GM12878 (cell line): Measurements from ENCODE around the gene MED22. TPM values are rescaled to one million over a fixed set of nuclear protein-coding genes. Genes with fewer than 3 reads are reported as not detected.

ENCODE experiments used
- ATAC-seq: fragments of 200-7000 bp; cut with Tn5 transposase; 3 replicates; pipeline ENCODE4 v1.9.1; 2020; ENCODE audit warnings: mild to moderate bottlenecking, moderate library complexity
- BruUV-seq: library from RNA; stranded (reverse); fragments of 400-500 nt; replicated peaks from 2 replicates; lab custom pipeline; 2021; lab: Mats Ljungman, UMichigan
- CTCF ChIA-PET: fragments of 300-600 bp; sonication (Branson Sonifier 250); formaldehyde crosslinking; extraction: SDS; loops from one replicate; lab custom pipeline; 2021; ENCODE audit warnings: inconsistent platforms; lab: Yijun Ruan, JAX
- POLR2A ChIA-PET: fragments of 350-600 bp; formaldehyde crosslinking; extraction: SDS; loops from one replicate; lab custom pipeline; 2021; ENCODE audit warnings: inconsistent platforms; lab: Charles Lee
- RAD21 ChIA-PET: fragments of 300-600 bp; sonication (Branson Sonifier 250); formaldehyde crosslinking; loops from one replicate; lab custom pipeline; 2023; ENCODE audit warnings: antibody characterized with exemption; ENCODE audit not compliant: unreplicated experiment; lab: Charles Lee
- SMC1A ChIA-PET: fragments of 300-600 bp; sonication (Branson Sonifier 250); formaldehyde crosslinking; loops from one replicate; lab custom pipeline; 2023; ENCODE audit not compliant: unreplicated experiment, uncharacterized antibody; lab: Charles Lee
- DNase-seq: peaks from one replicate; pipeline ENCODE4 v3.0.0-alpha.2; 2011; ENCODE audit warnings: low read depth, low spot score
- FAIRE-seq: peaks from 3 replicates; lab custom pipeline; 2011; peaks lifted over from hg19 to GRCh38; lab: Jason Lieb, UNC
- H2AFZ ChIP-seq: 2 replicates; pipeline ENCODE4 v1.6.0; 2011; ENCODE audit warnings: low read depth, low read length, control low read depth; ENCODE audit not compliant: control insufficient read depth
- H3K27ac ChIP-seq: 2 replicates; pipeline ENCODE4 v1.5.1; 2011; ENCODE audit warnings: control low read depth; ENCODE audit not compliant: control insufficient read depth, insufficient read depth
- H3K27me3 ChIP-seq, 2 experiments: replicated peaks in 1 of 2; 2 replicates each; pipeline versions ENCODE4 v1.6.0 to v1.6.1; 2011; ENCODE audit warnings: low read length in 1 of 2; ENCODE audit not compliant: control insufficient read depth in 2 of 2, insufficient read depth in 2 of 2
- H3K36me3 ChIP-seq, 2 experiments: 2 replicates each; pipeline ENCODE4 v1.5.1; 2011; ENCODE audit warnings: low read length in 1 of 2; ENCODE audit not compliant: control insufficient read depth in 2 of 2, insufficient read depth in 2 of 2
- H3K4me1 ChIP-seq: 2 replicates; pipeline ENCODE4 v1.6.1; 2011; ENCODE audit warnings: mild to moderate bottlenecking, low read length, moderate library complexity, mixed read lengths; ENCODE audit not compliant: control insufficient read depth, insufficient read depth
- H3K4me2 ChIP-seq: 2 replicates; pipeline ENCODE4 v1.6.0; 2011; ENCODE audit warnings: control low read depth; ENCODE audit not compliant: control insufficient read depth, insufficient read depth
- H3K4me3 ChIP-seq: fragments of 200-600 bp; sonication (generic); 2 replicates; pipeline ENCODE4 v1.5.1; 2016
- H3K79me2 ChIP-seq: 2 replicates; pipeline ENCODE4 v1.6.0; 2011; ENCODE audit warnings: low read length; ENCODE audit not compliant: control insufficient read depth, insufficient read depth
- H3K9ac ChIP-seq: 2 replicates; pipeline ENCODE4 v1.8.0; 2011; ENCODE audit warnings: low read length, control low read depth, mixed read lengths; ENCODE audit not compliant: control insufficient read depth, insufficient read depth
- H3K9me3 ChIP-seq: replicated peaks from 3 replicates; pipeline ENCODE4 v1.5.1; 2011; ENCODE audit warnings: mild to moderate bottlenecking, low read length; ENCODE audit not compliant: control insufficient read depth, insufficient read depth
- H4K20me1 ChIP-seq: 2 replicates; pipeline ENCODE4 v1.6.0; 2011; ENCODE audit not compliant: control insufficient read depth, insufficient read depth
- ATF2 ChIP-seq: IDR thresholded peaks from 2 replicates; pipeline ENCODE4 v1.6.1; 2012; ENCODE audit warnings: low read length, inconsistent platforms
- ETV6 ChIP-seq, 2 experiments: fragments of 450-650 bp in 1 of 2; IDR thresholded peaks in 1 of 2; conservative IDR thresholded peaks in 1 of 2; 2 replicates each; pipeline ENCODE4 v1.6.1; 2014; ENCODE audit warnings: antibody characterized with exemption in 1 of 2, borderline replicate concordance in 1 of 2, low read depth in 1 of 2, mild to moderate bottlenecking in 1 of 2, moderate library complexity in 1 of 2
- EZH2 ChIP-seq: IDR thresholded peaks from 2 replicates; pipeline ENCODE4 v1.6.1; 2012; ENCODE audit warnings: low read depth, mild to moderate bottlenecking, control low read depth, inconsistent platforms, low read length, borderline replicate concordance; ENCODE audit not compliant: control insufficient read depth
- GATAD2B ChIP-seq: fragments of 450-650 bp; conservative IDR thresholded peaks from 2 replicates; pipeline ENCODE4 v1.6.1; 2017; ENCODE audit warnings: low read depth, mild to moderate bottlenecking, moderate library complexity
- HCFC1 ChIP-seq: fragments of 150-350 bp; IDR thresholded peaks from 2 replicates; pipeline ENCODE4 v1.6.1; 2014; ENCODE audit warnings: low read length
- HDGF ChIP-seq: fragments of 450-650 bp; IDR thresholded peaks from 2 replicates; pipeline ENCODE4 v1.6.1; 2016; ENCODE audit warnings: antibody characterized with exemption
- NR2C2 ChIP-seq: IDR thresholded peaks from 2 replicates; pipeline ENCODE4 v1.6.1; 2011; ENCODE audit warnings: borderline replicate concordance, low read depth; ENCODE audit not compliant: control insufficient read depth, insufficient read length
- NR2F1 ChIP-seq: fragments of 450-650 bp; conservative IDR thresholded peaks from 2 replicates; pipeline ENCODE4 v1.6.1; 2017; ENCODE audit warnings: mild to moderate bottlenecking
- POLR2A ChIP-seq: IDR thresholded peaks from 2 replicates; pipeline ENCODE4 v1.6.1; 2011; ENCODE audit warnings: low read depth, mild to moderate bottlenecking, low read length
- POLR2AphosphoS5 ChIP-seq: IDR thresholded peaks from 2 replicates; pipeline ENCODE4 v1.6.1; 2011; ENCODE audit warnings: mild to moderate bottlenecking, low read length, inconsistent platforms
- RAD21 ChIP-seq: IDR thresholded peaks from 2 replicates; pipeline ENCODE4 v1.6.1; 2011; ENCODE audit warnings: mild to moderate bottlenecking, low read depth, low read length, moderate library complexity; ENCODE audit not compliant: insufficient read depth
- RELA ChIP-seq: fragments of 450-650 bp; IDR thresholded peaks from 2 replicates; pipeline ENCODE4 v1.8.0; 2014; ENCODE audit warnings: borderline replicate concordance; ENCODE audit not compliant: partially characterized antibody
- SIN3A ChIP-seq: IDR thresholded peaks from 2 replicates; pipeline ENCODE4 v1.6.1; 2012; ENCODE audit warnings: low read depth, low read length, improper control_type of control experiment
- SREBF1 ChIP-seq: IDR thresholded peaks from 2 replicates; pipeline ENCODE4 v1.6.1; 2012; ENCODE audit warnings: mild to moderate bottlenecking, low read length
- SUPT20H ChIP-seq: IDR thresholded peaks from 2 replicates; pipeline ENCODE4 v1.6.1; 2011; ENCODE audit warnings: low read depth, mild to moderate bottlenecking, low read length, moderate library complexity, borderline replicate concordance; ENCODE audit not compliant: control insufficient read depth
- TARDBP ChIP-seq: IDR thresholded peaks from 2 replicates; pipeline ENCODE4 v1.6.1; 2016; ENCODE audit warnings: borderline replicate concordance
- YBX1 ChIP-seq: fragments of 450-650 bp; IDR thresholded peaks from 2 replicates; pipeline ENCODE4 v1.6.1; 2016; ENCODE audit warnings: antibody characterized with exemption
- ZSCAN29 ChIP-seq: fragments of 450-650 bp; IDR thresholded peaks from 2 replicates; pipeline ENCODE4 v1.6.1; 2017; ENCODE audit warnings: mild to moderate bottlenecking, moderate library complexity
- whole genome bisulfite sequencing: methylation state at CpG from one replicate; pipeline ENCODE4 v1.1.6; 2016; ENCODE audit warnings: low lambda C conversion rate; ENCODE audit not compliant: insufficient replicate concordance, insufficient coverage; ENCODE audit errors: missing lambda C conversion rate; 5-methylcytosine and 5-hydroxymethylcytosine counted together
- in situ Hi-C: fragments of 300-500 bp; cut with MboI; formaldehyde crosslinking; loops from 9 replicates; pipeline ENCODE4 v1.14.3; 2018; ENCODE audit warnings: mixed read lengths
- intact Hi-C: fragments of 100-400 bp; cut with micrococcal nuclease; formaldehyde crosslinking; loops from one replicate; pipeline ENCODE4 v1.14.2; 2022; ENCODE audit not compliant: unreplicated experiment
- polyA plus RNA-seq, 11 experiments: library from polyadenylated mRNA; depleted of rRNA in 4 of 11; unstranded in 6 of 11; stranded (reverse) in 5 of 11; fragments of >200 nt; fragmentation: Nextera tagmentation in 4 of 11; fragmentation: Illumina TruSeq in 1 of 11; extraction: Ambion mirVana in 4 of 11; extraction: Trizol in 1 of 11; gene quantifications; 1 replicate in 1 of 11; 2 replicates in 10 of 11; pipeline versions ENCODE4 v1.2.1 to v1.2.3, GENCODE V29; 2011 to 2016; ENCODE audit warnings: inconsistent platforms in 2 of 11, missing spikeins in 2 of 11, low read depth in 1 of 11
- total RNA-seq, 4 experiments: library from RNA; depleted of rRNA in 3 of 4; stranded (reverse); fragments of >200 nt in 3 of 4; fragmentation: Illumina TruSeq in 1 of 4; extraction: Trizol in 1 of 4; gene quantifications; 2 replicates each; pipeline versions ENCODE4 v1.2.1 to v1.2.3, GENCODE V29; 2013 to 2021
- TF ChIP-seq, protein P1 (sequence below): fragments of 450-650 bp; IDR thresholded peaks from 2 replicates; pipeline ENCODE4 v1.6.1; 2018; ENCODE audit warnings: borderline replicate concordance, mild to moderate bottlenecking; ENCODE audit not compliant: partially characterized antibody

MED22 gene
- total and polyA plus RNA-seq, 10 of the 15 experiments (the other 5 are each of a cell fraction or from before 2014, with no cell fraction given), result 1.4 to 42.1 (median 24.6) TPM

DNA sequence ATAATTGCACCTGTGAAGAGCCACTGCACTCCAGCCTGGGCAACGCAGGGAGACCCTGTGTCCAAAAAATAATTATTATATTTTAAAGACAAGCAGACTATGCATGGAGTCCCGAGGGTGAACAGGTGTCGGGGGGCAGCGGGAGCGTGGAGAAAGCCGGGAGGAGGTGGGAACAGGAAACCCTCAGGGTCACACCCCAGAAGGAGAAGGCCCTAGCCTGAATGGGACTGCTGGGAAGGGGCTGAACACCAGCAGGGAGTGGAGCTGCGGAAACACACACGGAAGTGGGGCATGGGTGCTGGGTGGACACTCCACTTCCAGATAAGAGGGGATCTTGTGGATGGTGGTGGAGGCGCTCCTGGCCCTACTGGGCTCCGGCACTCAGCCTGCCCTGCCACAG, 24.7 kb downstream of the MED22 start (continued):
- TF ChIP-seq ZSCAN29, result no peak
- no peak for TF ChIP-seq POLR2A
- TF ChIP-seq, protein P1, sequence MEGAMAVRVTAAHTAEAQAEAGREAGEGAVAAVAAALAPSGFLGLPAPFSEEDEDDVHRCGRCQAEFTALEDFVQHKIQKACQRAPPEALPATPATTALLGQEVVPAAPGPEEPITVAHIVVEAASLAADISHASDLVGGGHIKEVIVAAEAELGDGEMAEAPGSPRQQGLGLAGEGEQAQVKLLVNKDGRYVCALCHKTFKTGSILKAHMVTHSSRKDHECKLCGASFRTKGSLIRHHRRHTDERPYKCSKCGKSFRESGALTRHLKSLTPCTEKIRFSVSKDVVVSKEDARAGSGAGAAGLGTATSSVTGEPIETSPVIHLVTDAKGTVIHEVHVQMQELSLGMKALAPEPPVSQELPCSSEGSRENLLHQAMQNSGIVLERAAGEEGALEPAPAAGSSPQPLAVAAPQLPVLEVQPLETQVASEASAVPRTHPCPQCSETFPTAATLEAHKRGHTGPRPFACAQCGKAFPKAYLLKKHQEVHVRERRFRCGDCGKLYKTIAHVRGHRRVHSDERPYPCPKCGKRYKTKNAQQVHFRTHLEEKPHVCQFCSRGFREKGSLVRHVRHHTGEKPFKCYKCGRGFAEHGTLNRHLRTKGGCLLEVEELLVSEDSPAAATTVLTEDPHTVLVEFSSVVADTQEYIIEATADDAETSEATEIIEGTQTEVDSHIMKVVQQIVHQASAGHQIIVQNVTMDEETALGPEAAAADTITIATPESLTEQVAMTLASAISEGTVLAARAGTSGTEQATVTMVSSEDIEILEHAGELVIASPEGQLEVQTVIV, result no peak
- TF ChIP-seq SUPT20H, result no peak

DNA sequence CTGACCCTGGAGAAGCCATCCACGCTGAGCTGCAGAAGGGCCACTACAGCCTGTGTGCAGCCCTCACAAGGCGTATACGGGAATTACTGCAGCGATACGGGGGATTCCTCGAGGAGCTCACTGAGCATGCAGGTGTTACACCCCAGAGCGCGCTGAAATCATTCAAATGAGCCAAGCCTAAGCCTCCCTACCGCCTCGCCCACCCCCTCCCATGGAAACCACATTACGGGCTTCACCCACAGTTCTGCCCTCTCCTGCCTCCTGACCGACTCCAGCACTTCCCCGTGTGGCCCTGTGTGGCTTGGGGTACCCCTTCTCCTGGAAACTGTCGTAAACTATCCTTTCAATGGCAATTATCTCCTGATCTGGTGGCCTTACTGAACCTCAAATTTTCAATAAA, 25.2 kb downstream of the MED22 start:
- Histone ChIP-seq H3K4me3 (no peak overlapping the region), H3K4me2 (no peak overlapping the region), H2AFZ (no peak overlapping the region), H3K9ac (no peak overlapping the region), H3K9me3 (no peaks in the 10 kb centered on the region; the same call in 2 of the 3 replicates), H3K27ac (no peak overlapping the region), H3K27me3 (no peaks in the 10 kb centered on the region), H3K79me2 (no peaks in the 10 kb centered on the region), H3K4me1 (no peaks in the 10 kb centered on the region), H3K36me3 (no peaks in the 10 kb centered on the region), H4K20me1 (no peaks in the 10 kb centered on the region)
- intact Hi-C loops (loop anchor here (10.0 kb wide), 1 partner anchor 138 kb away; no protein-coding TSS in a partner anchor), in situ Hi-C loops (no loop called here)
- BruUV-seq, result no TSS peak
- ChIA-PET SMC1A (no interaction called here), CTCF (no interaction called here), RAD21 (no interaction called here), POLR2A (no interaction called here)
- DNase-seq, result no peak
- ATAC-seq, result no peak
- no peak for TF ChIP-seq SREBF1
- no peak for TF ChIP-seq EZH2
- TF ChIP-seq HCFC1, result no peak
- no peak for TF ChIP-seq HDGF
- TF ChIP-seq GATAD2B, result no peak
- no peak for TF ChIP-seq YBX1
- TF ChIP-seq NR2F1, result no peak
- TF ChIP-seq RAD21, result no peak
- no peak for TF ChIP-seq NR2C2
- TF ChIP-seq ETV6 (conservative IDR thresholded peaks at IDR 0.05 in 1 of 2, IDR thresholded peaks at IDR 0.05 in 1 of 2; ENCODE audit: borderline replicate concordance in 1 of 2, low read depth in 1 of 2), result no peak
- TF ChIP-seq ATF2, result no peak
- no peak for TF ChIP-seq SIN3A
- no peak for TF ChIP-seq POLR2AphosphoS5
- no peak for TF ChIP-seq RELA
- TF ChIP-seq TARDBP, result no peak
- FAIRE-seq, result no peak
- 34% methylated on average over 14 of the region's 14 CpGs for WGBS
